KOPT-K1 (cell line): ENCODE data around the gene FHOD1.
A peak's percentile ranks its signal among the peaks of the same experiment; 100 is the strongest.

ENCODE experiments used
- H3K27ac ChIP-seq: fragments of 200-600 bp; sonication (generic); 2 replicates; pipeline ENCODE4 v1.5.1; 2016; ENCODE audit warnings: antibody characterized with exemption, mild to moderate bottlenecking, low read depth, low read length; ENCODE audit not compliant: poor library complexity, severe bottlenecking
- H3K36me3 ChIP-seq: fragments of 200-600 bp; sonication (generic); 2 replicates; pipeline ENCODE4 v1.5.1; 2017; ENCODE audit warnings: antibody characterized with exemption, mild to moderate bottlenecking, low read length, moderate library complexity; ENCODE audit not compliant: insufficient read depth
- H3K9me3 ChIP-seq: fragments of 200-600 bp; sonication (generic); 2 replicates; pipeline ENCODE4 v1.5.1; 2017; ENCODE audit warnings: antibody characterized with exemption, low read length, mild to moderate bottlenecking; ENCODE audit not compliant: insufficient read depth, poor library complexity, severe bottlenecking

The FHOD1 gene

DNA sequence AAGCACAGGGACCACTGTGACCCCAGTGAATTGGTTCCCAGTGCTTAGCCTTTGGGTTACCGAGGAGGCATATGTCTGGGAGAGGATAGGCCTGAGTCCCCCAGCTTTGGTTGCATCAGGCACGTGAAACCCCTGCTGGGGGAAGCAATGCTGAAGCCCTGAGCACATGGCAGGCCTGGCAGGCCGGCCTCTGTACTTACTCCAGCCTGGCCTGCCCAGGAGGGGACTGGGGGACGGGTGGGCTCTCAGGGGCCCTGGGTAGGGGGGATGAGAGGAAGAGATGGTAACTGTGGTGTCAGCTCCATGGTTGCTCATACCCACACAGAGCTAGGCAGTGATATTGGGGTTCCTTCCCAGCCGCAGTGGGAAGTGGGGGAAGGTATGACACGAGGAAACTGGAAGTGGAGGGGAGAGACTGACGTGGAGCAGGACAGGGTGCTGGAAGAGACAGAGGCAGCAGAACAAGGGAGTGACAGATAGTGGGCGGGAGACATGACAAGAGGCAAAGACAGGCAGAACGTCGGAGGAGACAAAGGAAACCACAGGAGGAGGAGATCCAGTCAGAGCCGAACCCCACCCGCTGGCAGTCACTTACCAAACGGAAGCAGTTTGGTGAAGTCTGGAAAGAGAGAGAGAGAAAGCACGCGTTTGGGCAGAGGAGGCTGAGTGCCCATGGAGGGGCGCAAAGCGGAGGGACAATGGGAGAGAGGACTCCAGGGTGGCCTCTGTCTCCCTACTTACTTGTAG is 11.3 kb downstream of the FHOD1 start:
- H3K27ac ChIP-seq, result peak overlapping the region; percentile 80
- H3K36me3 ChIP-seq, result peaks cover 56% of the 10 kb centered on the region
- H3K9me3 ChIP-seq, result no peaks in the 10 kb centered on the region

DNA sequence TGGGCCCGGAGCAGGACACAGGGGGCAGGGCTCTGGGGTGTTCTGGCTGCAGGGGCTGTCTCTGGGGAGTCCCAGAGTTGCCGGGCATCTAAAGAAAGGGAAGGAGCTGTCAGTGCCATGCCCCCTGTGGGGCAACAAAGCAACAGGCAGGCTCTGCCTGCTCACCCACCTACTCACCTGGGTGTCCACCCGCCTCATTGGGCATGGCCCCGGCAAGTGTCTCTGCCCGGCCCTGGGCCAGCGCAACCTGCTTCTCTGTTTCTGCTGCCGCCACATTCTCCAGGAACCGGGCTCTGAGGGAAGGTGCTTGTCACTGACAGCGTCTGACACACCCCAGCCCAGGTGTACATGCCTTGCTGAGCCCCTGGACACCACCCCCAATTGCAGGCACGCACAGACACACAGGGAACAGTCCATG is 13.1 kb downstream of the FHOD1 start:
- H3K36me3 ChIP-seq, result peaks cover 71% of the 10 kb centered on the region

DNA sequence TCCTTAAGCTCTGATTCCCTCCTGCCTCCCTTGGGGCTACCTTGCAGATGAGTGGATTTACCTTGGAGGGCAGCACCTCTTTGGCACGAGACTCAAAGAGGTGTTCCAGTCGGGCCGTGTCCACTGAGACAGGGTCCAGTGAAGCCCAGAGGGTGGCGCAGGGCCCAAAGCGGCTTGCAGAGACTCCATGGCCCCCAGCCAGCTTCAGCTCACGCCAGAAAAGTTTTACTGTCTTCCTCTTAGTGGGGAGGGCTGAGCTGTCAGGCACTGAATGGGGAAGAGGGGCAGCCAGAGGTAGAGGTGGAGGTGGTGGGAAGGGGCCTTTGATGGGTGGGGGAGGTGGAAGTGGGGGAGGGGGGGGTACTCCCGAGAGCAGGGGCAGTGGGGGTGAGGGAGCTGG is 13.7 kb downstream of the FHOD1 start:
- Histone ChIP-seq H3K27ac (no peak overlapping the region), H3K36me3 (peaks cover 71% of the 10 kb centered on the region)

More for the DNA sequence above, 13.1 kb downstream of the FHOD1 start:
- Histone ChIP-seq H3K27ac (no peak overlapping the region), H3K9me3 (no peaks in the 10 kb centered on the region)

DNA sequence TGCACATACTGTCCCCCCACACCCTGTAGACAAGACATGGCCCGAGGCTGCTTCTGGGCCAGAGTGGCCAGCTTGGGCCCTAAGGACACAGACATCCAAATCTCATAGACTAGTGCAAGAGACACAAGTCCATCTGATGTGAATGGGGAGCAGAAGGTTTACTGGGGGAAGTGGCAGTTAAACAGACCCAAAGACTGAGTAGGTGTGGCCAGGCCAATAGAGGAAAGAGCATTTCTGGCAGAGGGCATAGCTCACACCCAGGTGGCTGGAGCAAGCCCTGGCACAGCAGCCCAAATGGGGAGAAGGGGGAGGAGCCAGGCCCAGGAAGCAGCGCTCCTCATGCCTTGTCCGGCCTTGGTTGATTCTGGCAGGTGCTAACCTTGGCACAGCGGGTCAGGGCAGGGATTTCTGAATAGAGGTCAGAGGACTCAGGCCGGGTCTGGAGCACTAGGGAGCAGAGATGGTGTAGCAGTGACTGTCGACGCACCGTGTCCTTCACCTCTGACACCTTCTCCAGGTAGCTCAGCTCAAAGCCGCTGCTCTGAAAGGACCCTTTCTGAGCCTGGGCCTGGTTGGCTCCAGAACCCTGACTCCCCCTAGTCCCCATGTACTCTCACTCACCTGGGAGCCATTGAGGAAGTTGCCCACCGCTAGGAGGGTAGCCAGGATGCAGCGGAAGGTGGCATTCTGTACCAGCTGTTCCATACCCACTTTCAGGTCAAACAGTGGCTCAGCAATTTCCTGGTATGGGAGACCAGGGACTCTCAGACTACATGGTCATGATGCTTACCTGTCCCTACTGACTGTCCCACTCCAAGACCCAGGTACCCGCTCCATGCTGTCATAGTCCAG is 16.2 kb downstream of the FHOD1 start:
- Histone ChIP-seq H3K27ac (no peak overlapping the region), H3K36me3 (peaks cover 61% of the 10 kb centered on the region), H3K9me3 (no peaks in the 10 kb centered on the region)

More for the DNA sequence above, 13.7 kb downstream of the FHOD1 start:
- H3K9me3 ChIP-seq, result no peaks in the 10 kb centered on the region

DNA sequence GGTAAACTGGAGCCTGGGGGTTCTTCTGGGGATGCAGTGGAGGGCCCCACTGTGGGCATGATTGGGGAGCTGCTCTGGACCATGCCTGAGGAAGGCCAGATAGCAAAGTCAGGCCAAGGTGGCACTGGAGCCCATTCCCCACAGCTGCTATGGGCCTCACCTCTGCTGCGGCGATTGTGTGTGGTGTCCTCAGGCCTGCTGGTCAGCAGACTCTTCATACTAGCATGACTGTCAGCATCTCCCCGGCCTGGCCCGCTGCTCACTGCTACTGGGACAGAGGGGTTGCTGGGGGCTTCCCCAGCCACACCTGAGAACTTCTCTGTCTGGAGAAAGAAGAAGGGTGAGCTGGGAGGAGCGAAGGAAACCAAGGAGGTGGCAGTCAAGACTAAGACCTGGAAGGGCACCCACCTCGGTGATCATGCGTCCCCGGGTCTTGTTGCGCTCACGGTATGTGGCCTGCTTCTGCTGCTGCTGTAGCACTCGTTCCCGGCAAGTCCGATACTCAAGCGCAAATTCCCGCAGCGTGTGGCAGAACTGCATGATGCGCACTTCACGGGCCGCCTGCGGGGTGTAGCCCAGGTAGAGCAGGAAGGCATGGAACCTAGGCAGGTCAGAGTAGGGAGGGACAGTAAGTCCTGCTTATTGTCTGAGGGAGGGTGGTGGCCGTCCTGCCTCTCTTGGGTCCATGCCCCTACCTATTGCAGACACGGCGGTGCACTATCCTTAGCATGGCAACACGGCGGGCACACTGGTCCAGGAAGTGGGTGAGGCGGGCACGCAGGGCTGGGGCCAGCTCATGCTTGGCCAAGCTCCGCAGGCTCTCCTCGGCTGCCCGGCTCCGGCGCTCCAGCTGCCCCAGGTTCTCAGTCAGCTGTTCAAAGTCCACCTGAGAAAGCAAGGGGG is 17.1 kb downstream of the FHOD1 start:
- no peaks in the 10 kb centered on the region for H3K9me3 ChIP-seq
- no peak overlapping the region for H3K27ac ChIP-seq
- H3K36me3 ChIP-seq, result peaks cover 58% of the 10 kb centered on the region

GRCh38 chr16:67228905-67229304 is 18.4 kb downstream of the FHOD1 start:
- no peaks in the 10 kb centered on the region for H3K9me3 ChIP-seq
- peaks cover 49% of the 10 kb centered on the region for H3K36me3 ChIP-seq
- H3K27ac ChIP-seq, result no peak overlapping the region

DNA sequence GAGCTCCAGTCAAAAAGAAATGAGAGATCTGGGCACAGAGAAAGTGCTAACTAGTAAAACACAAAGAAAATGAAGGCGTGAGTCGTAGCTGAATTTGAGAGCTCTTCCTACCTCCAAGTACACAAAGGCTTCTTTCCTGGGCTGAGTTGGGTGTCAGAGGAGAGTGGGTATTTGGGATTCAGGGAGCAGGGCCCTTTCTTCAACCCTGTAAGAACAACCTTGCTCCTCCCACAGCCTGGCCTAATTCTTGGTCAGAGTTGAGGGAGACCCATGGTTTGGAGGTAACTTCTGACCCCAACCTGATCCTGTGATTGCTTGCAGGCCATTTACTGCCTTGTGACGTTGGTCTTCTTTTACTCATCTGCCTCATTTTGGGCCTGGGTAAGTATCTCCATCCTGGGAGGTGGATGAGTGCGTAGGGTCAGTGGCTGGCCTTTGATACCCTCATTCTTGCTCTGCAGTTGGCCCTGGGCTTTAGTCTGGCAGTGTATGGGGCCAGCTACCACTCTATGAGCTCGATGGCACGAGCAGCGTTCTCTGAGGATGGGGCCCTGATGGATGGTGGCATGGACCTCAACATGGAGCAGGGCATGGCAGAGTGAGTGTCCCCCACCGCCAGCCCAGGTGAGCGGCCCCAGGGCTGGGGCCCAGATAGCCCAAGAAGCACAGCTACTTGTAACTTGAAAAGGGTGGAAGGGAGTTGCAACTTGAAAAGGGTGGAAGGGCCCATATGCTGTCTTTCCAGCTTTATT is 19.1 kb downstream of the FHOD1 start:
- Histone ChIP-seq H3K9me3 (no peaks in the 10 kb centered on the region), H3K36me3 (peaks cover 45% of the 10 kb centered on the region), H3K27ac (peak overlapping the region; percentile 70)

DNA sequence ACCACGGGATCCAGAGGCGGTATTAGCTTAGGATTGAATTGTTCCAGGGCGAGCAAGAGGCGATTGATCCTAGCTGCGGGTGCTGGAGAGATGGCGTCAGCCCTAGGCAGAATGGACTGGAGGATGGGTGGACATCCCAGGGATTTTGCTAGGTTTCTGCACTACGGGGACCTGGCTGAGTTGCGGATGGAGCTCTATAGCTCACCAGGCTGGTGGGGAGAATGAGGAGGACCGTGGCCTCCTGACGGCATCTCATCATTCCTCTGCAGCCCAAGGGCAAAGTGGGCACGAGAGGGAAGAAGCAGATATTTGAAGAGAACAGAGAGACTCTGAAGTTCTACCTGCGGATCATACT is 19.7 kb downstream of the FHOD1 start:
- Histone ChIP-seq H3K9me3 (no peaks in the 10 kb centered on the region), H3K27ac (peak overlapping the region; percentile 70), H3K36me3 (peaks cover 43% of the 10 kb centered on the region)

DNA sequence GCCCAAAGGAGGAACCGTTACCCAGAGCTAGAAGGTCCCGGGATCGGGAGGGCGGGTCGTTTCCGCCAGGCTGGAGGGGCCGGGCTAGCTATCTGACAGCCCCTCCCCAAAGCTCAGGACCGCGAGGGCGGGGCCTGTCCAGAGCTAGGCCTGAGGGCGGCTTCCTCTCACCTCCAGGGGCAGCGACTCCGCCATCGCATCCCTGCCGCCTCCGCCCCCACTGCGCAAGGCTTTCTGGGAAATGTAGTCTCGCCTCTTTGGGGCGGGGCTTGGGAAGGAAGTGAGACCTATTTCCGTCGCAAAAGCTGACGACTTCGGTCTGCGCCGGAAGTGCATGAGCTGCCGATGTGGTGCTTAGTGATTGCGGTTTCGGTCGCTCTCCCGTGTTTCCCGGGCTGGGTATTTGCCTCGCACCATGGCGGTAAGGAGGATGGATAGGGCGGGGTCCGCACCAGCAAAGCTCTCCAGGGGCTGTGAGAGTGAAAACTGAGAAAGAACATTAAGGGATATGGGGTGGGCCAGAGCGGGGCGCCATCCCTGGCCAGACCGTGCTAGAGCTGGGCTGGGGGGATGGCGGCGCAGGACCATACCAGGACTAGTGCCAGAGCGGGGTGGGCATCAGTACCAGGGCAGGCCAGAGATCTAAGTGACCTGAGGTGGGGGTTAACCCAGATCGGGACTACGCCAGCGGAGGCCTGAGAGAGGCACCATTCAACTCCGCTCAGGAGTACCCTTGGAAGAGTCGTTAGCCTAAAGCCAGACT is 20.3 kb downstream of the FHOD1 start, which contains the start of gene TMEM208:
Gene TMEM208 (plus strand): TSS at position 327 of the 763 bp plus-strand sequence. CDS start 89 bp downstream, at position 416.
- peaks cover 40% of the 10 kb centered on the region for H3K36me3 ChIP-seq
- no peaks in the 10 kb centered on the region for H3K9me3 ChIP-seq
- peak within 1 kb of the TSS; percentile 70 for H3K27ac ChIP-seq

GRCh38 chr16:67226295-67226803 is 20.9 kb downstream of the FHOD1 start:
- H3K9me3 ChIP-seq, result no peaks in the 10 kb centered on the region
- peak overlapping the region; percentile 70 for H3K27ac ChIP-seq
- H3K36me3 ChIP-seq, result peaks cover 34% of the 10 kb centered on the region

GRCh38 chr16:67223992-67224391 is 23.3 kb downstream of the FHOD1 start:
- H3K27ac ChIP-seq, result no peak overlapping the region
- H3K9me3 ChIP-seq, result no peaks in the 10 kb centered on the region
- H3K36me3 ChIP-seq, result peaks cover 11% of the 10 kb centered on the region

DNA sequence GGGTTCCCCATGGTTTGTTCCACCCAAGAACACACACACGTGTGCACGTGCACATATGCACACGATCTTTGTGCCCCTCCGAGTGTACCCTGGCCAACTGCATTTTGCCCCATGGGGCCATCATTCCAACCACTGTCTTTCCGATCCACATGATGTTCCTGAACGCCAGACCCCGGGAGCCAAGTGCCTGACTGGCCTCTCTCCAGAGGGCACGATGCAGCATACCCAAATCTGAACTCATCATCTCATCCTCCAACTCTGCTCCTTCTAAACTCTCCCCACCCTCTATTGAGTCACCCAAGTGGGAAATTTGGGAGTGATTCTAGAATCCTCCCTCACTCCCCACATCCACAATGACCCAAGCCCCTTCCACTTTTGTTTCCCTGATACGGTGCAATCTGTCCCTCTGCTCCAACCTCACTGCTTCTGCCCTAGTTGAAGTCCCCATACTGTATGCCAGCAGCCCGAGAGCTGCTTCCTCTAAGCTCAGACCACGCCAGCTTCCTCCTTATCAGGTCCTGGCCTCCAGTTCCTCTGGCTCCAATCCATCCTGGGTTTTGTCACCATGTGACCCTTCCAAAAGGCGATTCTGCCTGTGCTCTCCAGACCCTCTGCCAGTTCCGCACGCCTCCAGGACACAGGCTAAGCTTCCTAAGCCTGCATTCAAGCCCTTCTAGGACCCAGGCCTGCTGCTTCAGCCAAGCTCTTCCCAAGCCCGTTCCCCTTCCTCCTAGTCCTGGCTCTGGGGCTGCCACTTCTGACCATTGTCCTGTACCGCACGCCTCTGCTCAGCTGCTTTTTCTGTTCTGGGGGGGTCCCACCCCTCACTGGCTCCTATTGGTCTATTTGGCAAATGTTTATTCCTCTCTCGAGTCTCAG is 30.4 kb downstream of the FHOD1 start:
- Histone ChIP-seq H3K27ac (no peak overlapping the region), H3K9me3 (no peaks in the 10 kb centered on the region), H3K36me3 (no peaks in the 10 kb centered on the region)

DNA sequence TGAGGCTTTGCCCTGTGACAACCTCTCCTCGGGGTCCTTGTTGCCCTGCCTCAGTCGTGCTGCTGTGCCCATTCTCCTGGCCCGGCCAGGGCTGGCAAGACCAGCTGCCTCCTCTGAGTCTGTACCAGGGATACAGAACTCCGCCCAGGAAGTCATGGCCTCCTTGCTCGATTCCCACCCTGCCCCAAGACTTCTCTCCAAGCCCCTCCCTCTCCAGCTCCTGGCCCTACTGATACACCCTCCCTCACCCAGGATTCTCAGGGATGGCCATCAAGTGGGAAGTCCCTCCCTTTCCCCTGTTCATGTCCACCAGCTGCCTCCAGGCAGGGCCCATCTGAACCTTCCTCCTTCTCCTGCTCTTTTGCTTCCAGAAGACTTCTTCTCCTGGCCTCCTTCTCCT is 31.6 kb downstream of the FHOD1 start:
- H3K36me3 ChIP-seq, result no peaks in the 10 kb centered on the region

More for the DNA sequence above, 31.6 kb downstream of the FHOD1 start:
- no peak overlapping the region for H3K27ac ChIP-seq
- no peaks in the 10 kb centered on the region for H3K9me3 ChIP-seq
